Peyer's patch (tissue), 4 donors: ENCODE data around the gene ZNF155.

Experiments
- POLR2A ChIP-seq, 2 donors: fragments of 450-650 bp; IDR thresholded peaks; one replicate each; pipeline ENCODE4 v1.5.1; 2017; ENCODE audit warnings: antibody characterized with exemption in 2 of 2, mild to moderate bottlenecking in 2 of 2, moderate library complexity in 2 of 2
- TF ChIP-seq, protein P1 (sequence below), 6 experiments: fragments of 450-650 bp in 4 of 6; fragments of 200-600 bp in 2 of 6; sonication (generic) in 1 of 6; IDR thresholded peaks; one replicate each; pipeline ENCODE4 v1.5.1; 2017 to 2019; ENCODE audit warnings: antibody characterized with exemption in 6 of 6, mild to moderate bottlenecking in 3 of 6, moderate library complexity in 1 of 6

DNA sequence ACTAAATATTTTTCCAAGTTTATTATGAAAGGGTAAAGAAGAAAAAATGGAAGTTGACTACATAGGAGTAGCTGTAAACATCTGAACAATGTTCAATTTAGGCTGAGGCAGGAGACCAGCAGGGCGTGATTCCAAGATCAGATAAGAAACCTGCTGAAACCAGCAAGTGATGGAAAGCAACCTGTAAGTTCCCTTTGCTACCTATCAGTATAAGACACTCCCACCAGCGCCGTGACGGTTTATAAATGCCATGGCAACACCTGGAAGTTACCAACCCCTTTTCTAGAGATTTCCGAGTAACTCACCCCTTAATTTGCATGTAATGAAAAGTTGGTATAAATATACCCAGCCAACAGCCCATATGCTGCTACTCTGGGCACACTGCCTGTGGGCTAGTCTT lies 47.8 kb upstream of the ZNF155 start:
- TF ChIP-seq, protein P1, sequence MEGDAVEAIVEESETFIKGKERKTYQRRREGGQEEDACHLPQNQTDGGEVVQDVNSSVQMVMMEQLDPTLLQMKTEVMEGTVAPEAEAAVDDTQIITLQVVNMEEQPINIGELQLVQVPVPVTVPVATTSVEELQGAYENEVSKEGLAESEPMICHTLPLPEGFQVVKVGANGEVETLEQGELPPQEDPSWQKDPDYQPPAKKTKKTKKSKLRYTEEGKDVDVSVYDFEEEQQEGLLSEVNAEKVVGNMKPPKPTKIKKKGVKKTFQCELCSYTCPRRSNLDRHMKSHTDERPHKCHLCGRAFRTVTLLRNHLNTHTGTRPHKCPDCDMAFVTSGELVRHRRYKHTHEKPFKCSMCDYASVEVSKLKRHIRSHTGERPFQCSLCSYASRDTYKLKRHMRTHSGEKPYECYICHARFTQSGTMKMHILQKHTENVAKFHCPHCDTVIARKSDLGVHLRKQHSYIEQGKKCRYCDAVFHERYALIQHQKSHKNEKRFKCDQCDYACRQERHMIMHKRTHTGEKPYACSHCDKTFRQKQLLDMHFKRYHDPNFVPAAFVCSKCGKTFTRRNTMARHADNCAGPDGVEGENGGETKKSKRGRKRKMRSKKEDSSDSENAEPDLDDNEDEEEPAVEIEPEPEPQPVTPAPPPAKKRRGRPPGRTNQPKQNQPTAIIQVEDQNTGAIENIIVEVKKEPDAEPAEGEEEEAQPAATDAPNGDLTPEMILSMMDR (IDR thresholded peaks at IDR 0.05) = no peak
- no peak for TF ChIP-seq POLR2A (IDR thresholded peaks at IDR 0.05)
